ENCODE data around the gene RUFY2.
A peak's percentile ranks its signal among the peaks of the same experiment; 100 is the strongest.
"Not testable (repeated sequence)": the region's sequence is repeated elsewhere in the genome, so short reads cannot be mapped to it uniquely, and the experiment has no call there.

Gene RUFY2, protein sequence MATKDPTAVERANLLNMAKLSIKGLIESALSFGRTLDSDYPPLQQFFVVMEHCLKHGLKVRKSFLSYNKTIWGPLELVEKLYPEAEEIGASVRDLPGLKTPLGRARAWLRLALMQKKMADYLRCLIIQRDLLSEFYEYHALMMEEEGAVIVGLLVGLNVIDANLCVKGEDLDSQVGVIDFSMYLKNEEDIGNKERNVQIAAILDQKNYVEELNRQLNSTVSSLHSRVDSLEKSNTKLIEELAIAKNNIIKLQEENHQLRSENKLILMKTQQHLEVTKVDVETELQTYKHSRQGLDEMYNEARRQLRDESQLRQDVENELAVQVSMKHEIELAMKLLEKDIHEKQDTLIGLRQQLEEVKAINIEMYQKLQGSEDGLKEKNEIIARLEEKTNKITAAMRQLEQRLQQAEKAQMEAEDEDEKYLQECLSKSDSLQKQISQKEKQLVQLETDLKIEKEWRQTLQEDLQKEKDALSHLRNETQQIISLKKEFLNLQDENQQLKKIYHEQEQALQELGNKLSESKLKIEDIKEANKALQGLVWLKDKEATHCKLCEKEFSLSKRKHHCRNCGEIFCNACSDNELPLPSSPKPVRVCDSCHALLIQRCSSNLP

GRCh38 chr10:68406815-68407548, at the start of gene RUFY2:
Gene RUFY2 (minus strand): TSS chr10:68407277. CDS start chr10:68407189, 88 bp downstream.
- FAIRE-seq, result no peak

- not testable (repeated sequence) for FAIRE-seq
Observed at GRCh38 chr10:68449698-68450097, 42.6 kb upstream of the RUFY2 start.

DNA sequence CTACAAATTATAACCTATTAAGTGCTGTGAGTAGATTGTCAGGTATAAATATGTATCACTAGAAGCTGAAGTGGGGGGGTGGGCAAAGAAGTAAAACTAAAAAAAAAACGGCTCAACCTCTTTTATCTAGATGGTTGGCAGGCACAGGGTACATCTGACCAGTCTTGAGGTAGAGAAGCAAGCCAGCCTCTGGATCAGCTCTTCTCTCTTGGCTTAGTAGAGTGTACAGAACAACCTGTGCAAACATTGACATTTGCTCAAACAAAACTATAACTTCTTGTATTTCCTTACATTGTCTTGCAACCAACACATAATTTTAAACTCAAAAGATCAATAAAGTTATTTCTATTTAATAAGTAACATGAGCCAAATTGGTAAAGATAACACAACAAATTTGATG, 39.1 kb upstream of the RUFY2 start:
- no peak for FAIRE-seq

GRCh38 chr10:68442971-68443370, 35.9 kb upstream of the RUFY2 start:
- no peak for FAIRE-seq

GRCh38 chr10:68440898-68441297, 33.8 kb upstream of the RUFY2 start:
- FAIRE-seq, result no peak

GRCh38 chr10:68435803-68436202, 28.7 kb upstream of the RUFY2 start:
- no peak for FAIRE-seq

GRCh38 chr10:68434657-68435056, 27.6 kb upstream of the RUFY2 start:
- no peak for FAIRE-seq

DNA sequence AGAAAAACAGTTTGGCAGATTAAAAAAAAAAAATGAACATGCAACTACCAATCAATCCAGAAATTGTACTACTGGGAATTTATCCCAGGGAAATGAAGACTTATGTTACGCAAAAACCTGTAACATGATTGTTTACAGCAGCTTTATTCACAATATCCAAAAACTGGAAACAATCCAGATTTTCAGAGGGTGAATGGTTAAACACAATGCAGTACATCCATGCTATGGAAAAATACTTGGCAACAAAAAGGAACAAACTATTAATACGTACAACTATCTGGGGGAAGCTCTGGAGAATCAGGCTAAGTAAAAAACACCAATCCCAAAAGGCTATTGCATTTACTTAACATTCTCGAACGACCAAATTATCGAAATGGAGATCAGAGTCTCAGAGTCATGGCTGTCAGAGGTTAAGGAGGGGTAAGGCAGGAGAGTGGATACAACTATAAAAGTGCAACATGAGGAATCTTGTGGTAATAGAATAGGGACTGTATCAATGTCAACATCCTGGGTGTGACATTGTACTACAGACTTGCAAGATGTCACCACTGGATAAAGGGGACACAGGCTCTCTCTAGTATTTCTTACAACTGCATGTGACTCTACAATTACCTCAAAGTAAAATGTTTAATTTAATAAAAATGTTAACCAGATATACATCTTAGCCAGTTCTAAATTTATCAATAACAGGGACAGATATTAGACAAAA, 21.5 kb upstream of the RUFY2 start:
- FAIRE-seq, result no peak

DNA sequence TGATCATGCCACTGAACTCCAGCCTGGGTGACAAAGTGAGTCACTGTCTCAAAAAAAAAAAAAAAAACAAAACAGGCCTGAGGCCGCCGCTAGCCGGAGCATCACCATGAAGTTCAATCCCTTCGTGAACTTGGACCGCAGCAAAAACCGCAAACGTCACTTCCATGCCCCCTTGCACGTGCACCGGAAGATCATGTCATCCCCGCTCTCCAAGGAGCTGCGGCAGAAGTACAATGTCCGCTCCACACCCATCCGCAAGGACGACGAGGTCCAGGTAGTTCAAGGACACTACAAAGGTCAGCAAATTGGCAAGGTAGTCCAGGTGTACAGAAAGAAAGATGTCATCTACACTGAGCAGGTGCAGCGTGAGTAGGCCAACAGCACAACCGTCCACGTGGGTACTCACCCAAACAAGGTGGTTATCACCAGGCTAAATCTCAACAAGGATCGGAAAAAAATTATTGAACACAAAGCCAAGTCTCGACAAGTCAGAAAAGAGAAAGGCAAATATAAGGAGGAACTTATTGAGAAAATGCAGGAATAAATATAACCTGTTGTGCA, 17.5 kb upstream of the RUFY2 start:
- no peak for FAIRE-seq

DNA sequence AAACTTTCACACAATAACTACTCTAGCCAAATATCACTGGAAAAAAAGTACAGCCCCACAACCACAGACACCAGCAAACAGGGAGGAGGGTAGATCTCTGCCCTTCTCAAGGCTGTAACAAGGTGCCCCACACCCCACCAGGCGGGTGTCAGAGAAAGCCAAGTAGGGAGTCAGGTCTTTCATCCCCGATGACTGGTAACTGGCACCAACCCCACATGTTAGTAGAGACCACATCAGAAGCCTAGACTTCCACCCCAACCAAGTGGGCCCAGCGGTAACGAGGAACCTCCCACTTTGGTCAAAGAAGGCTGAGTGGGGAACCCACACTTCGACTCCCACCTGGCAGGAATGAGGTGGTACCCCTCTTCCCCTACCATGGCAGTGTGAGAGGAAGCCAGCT, 16.4 kb upstream of the RUFY2 start:
- no peak for FAIRE-seq

DNA sequence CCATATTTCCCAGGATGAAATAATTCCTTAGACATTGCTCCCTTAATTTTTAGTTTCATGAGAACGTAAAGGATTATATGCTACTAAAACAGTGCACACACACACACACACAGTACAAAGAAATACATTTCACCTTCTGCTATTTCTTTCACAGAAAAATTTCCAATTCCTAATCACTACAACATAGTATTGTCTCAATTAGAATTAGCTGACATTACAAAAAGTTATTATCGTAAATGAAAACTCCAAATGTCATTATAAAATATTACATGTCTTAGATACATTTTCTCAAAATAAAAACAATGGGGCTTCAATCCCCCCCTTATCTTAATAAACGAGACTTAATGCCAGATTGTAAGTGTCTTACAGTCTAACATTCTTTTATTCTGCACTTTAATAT, 12.3 kb upstream of the RUFY2 start:
- no peak for FAIRE-seq

- no peak for FAIRE-seq
Observed at GRCh38 chr10:68408898-68409518, 1.9 kb upstream of the RUFY2 start.

- FAIRE-seq, result no peak
Observed at GRCh38 chr10:68406111-68406814, 814 bp downstream of the RUFY2 start.

DNA sequence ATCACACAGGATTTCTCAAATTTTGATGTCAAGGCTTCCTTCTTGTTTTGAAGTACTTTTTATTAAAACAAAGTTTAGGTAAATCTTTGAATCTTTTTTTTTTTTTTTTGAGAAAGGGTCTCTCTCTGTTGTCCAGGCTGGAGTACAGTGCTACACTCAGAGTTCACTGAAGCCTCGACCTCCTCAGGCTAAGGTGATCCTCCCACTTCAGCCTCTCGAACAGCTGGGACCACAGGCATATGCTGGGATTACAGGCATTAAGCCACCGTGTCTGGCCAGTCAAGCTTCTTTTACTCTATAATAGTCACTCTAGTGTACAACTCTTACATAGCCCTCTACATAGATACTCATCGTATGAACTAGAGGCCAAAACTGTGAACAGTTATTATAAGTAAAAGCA, 3.4 kb downstream of the RUFY2 start:
- FAIRE-seq, result no peak

- no peak for FAIRE-seq
Observed at GRCh38 chr10:68402276-68402675, 4.8 kb downstream of the RUFY2 start.

DNA sequence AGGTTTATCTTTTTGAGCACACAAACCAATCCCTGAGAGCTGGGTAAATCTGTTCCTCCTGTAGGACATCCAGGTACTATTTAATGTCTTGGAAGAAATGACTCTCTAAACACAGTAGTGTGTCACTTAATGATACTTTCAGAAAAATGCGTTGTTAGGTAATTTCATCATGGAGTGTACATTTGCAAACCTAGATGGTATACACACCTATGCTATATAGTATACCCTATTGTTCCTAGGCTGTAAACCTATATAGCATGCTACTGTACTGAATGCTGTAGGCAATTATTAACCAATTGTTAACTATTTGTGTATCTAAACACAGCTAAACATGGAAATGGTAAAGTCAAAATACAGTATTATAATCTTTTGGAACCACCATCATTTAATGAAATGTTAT, 10.1 kb downstream of the RUFY2 start:
- FAIRE-seq, result no peak

- peak; percentile 10 for FAIRE-seq
Observed at GRCh38 chr10:68385740-68386139, 21.3 kb downstream of the RUFY2 start.

GRCh38 chr10:68371604-68372003, 35.5 kb downstream of the RUFY2 start:
- FAIRE-seq, result no peak

DNA sequence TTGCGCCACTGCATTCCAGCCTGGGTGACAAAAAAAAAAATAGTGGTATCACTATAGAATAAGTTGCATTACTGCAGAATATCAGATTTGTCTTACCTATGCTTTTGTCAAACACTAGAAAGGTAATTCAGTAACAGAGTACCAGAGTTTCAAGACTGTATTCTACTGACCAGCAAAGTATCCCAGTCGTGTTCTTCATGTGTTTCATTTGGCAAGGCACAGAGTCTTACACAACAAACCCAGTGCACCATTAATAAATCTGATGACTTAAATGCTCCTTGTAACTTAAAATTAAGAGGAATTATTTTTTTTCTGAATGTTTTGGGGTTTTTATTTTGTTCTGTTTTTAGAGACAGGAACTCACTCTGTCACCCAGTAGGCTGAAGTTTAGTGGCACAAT, 40.0 kb downstream of the RUFY2 start:
- FAIRE-seq, result no peak

GRCh38 chr10:68366600-68366999, 40.5 kb downstream of the RUFY2 start:
- peak; percentile 92 for FAIRE-seq

- no peak for FAIRE-seq
Observed at GRCh38 chr10:68365611-68366010, 41.5 kb downstream of the RUFY2 start.
